Fibroblast of pulmonary artery (primary cell): ENCODE data around the gene WLS.

Source experiments
- DNase-seq: peaks from one replicate; pipeline ENCODE4 v3.0.0-alpha.2; 2010; ENCODE audit warnings: low read depth
- H3K4me3 ChIP-seq: replicated peaks from 2 replicates; pipeline ENCODE4 v1.5.1; 2011; ENCODE audit warnings: low read depth, mild to moderate bottlenecking, control low read depth, low read length, moderate library complexity
- CTCF ChIP-seq: IDR thresholded peaks from 2 replicates; pipeline ENCODE4 v1.5.1; 2011; ENCODE audit warnings: mild to moderate bottlenecking, control low read depth, low read length, inconsistent platforms; ENCODE audit errors: missing control alignments

WLS gene

GRCh38 chr1:68232289-68233148 is at the start of gene WLS:
WLS (minus strand) TSS chr1:68232523; CDS start chr1:68232299, 224 bp downstream.
- H3K4me3 ChIP-seq, result peak within 1 kb of the TSS; percentile 95
- peak; percentile 83 for DNase-seq
- TF ChIP-seq CTCF, result no peak

DNA sequence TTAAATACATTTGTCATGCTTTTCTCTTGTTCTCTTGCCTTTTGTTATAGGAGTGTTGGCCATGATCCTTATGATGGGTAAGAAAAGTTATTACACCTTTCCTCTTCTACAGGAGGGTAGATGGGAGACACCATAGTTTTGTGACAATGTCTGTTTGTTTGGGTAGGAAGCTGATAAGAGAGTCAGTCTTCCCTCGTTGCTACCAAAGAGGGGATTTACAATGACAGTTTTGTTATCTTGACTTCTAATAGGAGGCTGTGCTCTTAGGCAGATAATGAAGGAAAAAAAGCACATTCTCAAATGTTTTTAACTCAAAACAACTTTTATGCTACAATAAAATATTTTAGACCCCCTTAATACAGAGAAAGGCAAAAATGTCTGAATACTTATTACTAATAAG is 48.0 kb upstream of the WLS start:
- H3K4me3 ChIP-seq, result no peak overlapping the region
- no peak for TF ChIP-seq CTCF
- DNase-seq, result no peak

DNA sequence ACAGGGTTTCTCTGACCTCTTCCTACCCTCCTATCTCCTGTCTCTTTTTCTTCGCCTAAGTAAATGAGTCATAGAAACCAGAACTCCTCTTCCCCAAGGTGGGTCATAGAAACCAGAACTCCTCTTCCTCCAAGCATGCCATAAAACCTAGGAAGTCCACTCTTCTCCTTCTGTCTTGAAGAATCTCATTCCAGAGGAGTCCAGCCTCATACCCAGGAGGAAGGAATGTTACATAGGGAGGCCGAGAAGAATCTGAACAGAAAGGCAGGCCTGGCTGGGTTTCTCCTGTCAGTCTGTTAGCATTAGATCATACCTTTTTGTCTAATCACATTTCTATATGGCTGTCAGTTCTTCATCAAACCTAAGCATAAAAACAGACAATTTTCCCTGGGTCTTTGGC is 47.5 kb upstream of the WLS start:
- no peak for TF ChIP-seq CTCF
- no peak overlapping the region for H3K4me3 ChIP-seq
- DNase-seq, result no peak

DNA sequence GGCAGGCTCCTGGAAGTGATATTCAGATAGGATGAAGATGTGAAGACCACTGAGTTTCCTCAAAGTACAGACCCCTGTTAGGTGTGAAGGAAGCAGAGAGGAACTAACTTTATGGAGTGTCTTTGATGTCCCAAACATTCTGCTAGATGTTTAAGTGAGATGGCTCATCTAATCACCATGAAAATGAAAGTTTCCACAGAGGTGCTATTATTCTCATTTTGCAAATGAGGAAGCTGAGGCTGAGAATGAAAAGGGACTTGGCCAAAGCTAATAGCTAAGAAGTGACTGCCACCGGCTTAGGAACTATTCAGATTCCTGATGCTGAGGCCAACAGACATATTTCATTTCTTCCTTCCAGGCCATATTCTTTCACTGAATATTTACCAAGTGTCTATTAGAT is 45.9 kb upstream of the WLS start:
- H3K4me3 ChIP-seq, result no peak overlapping the region
- DNase-seq, result no peak
- TF ChIP-seq CTCF, result no peak

- DNase-seq, result no peak
Measured at GRCh38 chr1:68276448-68276847, 44.1 kb upstream of the WLS start.

DNA sequence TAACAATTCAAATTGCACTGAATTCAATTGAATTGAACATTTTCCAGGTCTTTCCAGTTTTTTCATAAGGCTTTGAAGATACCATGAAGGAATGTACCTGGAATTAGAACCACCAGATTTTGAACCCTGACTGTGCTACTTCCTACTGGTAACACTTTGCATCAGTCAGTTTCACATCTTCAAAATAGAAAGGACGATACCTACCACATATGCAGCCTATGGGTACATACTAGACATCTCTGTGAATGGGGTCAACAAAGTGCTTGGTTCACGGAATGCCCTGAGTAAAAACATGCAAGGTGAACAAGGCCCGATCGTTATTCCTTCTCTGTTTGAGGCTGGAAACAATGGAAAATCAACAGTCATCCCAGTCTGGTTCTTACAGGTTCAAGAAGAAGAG is 41.2 kb upstream of the WLS start:
- H3K4me3 ChIP-seq, result no peak overlapping the region
- TF ChIP-seq CTCF, result no peak

More at GRCh38 chr1:68276448-68276847, 44.1 kb upstream of the WLS start:
- TF ChIP-seq CTCF, result no peak
- no peak overlapping the region for H3K4me3 ChIP-seq

GRCh38 chr1:68271596-68271995 is 39.3 kb upstream of the WLS start:
- TF ChIP-seq CTCF, result no peak
- DNase-seq, result no peak
- no peak overlapping the region for H3K4me3 ChIP-seq

More for the DNA sequence above, 41.2 kb upstream of the WLS start:
- no peak for DNase-seq
